GM19395 (cell line): Measurements from ENCODE around the gene PTPRD.

Source experiments
- ATAC-seq: cut with Tn5 transposase; IDR thresholded peaks from one replicate; pipeline ENCODE4 v1.9.1; 2021; ENCODE audit warnings: mild to moderate bottlenecking, moderate library complexity; ENCODE audit not compliant: unreplicated experiment

Gene PTPRD

DNA sequence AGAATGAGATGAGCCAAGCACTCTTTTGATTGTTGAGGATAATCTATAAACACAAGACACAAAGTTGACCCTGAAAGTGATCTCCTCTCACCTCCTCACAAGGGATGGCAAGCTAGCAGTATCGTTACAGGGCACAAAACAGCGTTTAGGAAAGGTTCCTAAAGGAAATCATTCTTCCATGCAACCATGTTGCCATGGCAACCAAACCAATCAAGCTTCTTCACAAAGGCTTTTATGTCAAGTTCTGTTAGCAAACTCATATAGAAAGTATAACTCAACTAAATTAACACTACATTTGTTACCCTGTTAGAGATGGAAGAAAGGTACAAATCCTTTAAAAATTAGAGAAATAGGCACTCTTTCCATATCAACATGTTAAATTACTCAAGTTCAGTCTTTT is 1796.4 kb downstream of the PTPRD start:
- ATAC-seq: no peak

DNA sequence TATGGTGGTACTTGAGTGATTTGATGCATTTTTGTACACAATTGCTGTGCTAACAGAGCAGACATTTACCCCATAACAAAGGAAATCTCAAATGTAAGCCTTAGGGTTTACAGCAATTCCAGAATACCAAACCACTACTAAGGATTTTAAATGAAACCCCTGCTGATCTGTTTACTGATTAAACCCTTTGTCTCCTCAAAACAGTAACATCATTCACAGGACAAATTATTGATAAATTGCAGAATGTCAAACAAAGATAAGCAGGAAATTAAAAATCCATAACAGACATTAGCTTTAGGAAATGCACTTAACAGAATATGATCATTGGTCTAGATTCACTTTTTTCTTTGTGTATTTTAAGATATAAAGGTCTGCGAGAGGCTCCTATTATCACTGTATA is 1796.9 kb downstream of the PTPRD start:
- ATAC-seq: no peak

DNA sequence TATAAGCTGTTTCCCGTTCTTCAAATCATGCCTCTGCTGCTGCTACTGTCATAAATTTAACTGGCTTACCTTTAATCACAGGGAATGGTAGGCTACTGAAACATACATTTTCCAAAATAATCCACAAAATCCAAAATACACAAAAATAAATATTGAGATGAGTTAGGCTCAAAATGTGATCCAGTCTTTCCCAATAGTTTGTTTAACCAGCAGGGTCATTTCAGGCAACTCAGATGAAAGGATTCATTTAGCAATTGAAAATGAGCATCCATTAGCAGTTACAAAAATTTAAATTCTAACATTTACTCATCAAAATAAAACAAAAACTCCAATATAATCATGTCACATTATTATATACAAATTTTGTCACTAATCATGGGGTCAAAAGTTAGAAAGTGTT is 1797.6 kb downstream of the PTPRD start:
- ATAC-seq: no peak

DNA sequence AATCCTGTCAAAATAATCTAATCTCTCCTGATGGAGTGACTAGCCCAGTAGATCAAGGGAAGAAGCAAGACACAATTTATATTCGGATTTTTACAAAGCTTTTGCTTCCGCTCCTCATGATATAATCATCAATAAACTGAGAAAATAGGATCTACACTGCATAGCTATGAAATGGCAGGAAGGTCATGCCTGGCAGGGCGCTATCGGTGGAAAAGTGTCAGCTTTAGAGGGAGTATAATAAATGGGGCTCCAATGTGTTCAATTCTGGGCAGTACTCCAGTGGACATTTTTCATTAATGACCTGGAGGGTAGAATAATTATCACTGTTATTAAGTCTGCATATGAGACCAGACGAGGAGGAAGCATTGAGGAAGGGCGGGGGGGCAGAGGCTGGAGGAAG is 1799.9 kb downstream of the PTPRD start:
- no peak for ATAC-seq

DNA sequence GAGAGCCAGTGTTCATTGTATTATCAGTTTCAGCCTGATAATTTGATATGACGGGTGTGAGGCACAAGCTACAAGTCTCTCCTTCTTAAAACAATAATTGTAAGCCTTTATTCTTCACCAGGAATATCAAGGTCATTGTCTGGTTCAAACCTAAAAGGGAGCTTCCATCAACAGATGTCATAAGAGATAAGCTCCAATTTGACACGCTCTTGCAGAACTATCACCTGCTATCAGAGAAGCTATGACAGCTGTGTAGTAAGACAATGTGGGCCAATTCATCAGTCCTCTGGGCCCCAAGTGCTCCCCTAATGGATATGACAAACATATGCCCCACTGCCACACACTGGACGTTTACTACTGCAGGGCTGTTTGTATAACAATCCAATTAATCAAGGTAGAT is 1803.1 kb downstream of the PTPRD start:
- no peak for ATAC-seq

DNA sequence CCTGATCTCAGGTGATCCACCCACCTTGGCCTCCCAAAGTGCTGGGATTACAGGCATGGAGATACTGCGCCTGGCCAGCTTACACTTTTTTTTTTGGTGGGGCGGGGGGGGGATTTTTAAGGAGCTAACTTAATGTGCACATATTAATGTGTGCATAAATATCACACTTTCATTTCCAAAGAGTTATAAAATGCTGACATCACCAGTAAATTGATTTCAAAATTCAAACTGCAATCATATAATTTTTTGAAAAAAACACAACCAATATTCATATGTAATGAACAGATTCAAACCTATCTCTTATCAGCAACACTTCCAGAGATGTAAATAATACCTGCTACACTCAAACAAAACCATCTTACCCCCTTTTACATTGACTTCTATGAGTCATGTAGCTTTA is 1806.7 kb downstream of the PTPRD start:
- ATAC-seq: no peak

DNA sequence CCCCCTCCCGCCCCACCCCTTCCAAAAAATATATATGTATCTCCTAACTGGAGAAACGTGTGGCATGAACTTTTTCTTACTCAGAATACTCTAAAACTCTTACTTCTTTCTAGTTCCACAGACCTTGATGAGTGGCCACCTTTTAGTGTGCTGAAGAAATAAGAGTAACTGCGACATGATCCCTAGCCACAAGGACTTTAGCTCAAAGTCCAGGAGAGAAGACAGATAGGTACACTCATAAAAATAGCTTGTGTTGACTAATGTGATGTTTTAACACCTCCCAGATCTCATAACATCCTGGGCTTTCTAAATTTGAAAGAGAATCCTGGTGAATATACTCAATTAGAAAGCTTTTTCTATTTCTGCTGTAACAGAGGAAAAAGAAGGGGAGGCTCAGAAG is 1808.2 kb downstream of the PTPRD start:
- ATAC-seq: no peak

DNA sequence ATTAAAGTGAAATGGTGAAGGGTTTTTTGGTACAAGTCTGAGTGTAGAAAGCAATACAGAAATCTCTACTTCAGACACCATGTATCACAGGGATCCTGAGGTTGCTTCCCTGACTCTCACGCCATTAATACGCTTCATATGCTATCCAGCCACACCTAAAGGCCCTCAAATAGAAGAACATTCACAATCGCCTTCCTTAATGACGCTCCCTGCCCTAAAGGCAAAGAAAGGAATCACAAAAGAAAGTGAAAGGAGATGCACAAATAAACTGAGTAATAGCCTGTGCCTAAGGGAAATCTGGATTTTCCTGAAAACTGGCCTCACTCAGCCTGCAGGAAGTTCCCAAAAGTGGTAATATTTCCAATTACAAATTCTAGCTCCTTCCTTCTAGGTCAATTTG is 1810.6 kb downstream of the PTPRD start:
- ATAC-seq: no peak

DNA sequence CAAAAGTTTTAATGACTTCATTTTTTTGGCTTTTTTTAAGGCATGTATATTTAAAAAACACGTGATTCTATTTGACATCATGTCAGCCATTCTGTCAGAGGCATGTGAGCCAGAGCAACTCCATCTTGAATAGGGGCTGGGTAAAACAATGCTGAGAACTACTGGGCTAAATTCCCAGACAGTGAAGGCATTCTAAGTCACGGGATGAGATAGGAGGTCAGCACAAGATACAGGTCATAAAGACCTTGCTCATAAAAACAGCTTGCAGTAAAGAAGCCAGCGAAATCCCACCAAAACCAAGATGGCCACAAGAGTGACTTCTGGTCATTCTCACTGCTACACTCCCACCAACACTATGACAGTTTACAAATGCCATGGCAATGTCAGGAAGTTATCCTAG is 1812.6 kb downstream of the PTPRD start:
- no peak for ATAC-seq

DNA sequence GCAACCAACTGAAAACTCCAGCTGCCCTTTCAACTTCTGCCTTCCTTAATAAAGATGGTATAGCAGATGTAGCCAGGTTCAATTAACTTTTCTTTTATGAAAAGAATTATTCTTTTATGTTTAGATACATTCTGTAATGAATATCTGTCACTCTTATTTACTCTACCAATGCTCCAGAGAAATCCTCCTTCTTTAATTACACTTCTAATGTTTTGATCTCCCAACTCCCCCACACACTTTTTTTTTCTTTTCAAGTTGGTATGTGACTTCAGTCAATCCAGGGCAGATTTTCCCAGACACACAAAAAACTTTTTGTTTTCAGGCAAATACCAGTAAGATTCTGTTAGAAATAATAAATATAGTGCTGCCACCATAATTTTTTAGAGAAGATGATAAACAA is 1813.2 kb downstream of the PTPRD start:
- ATAC-seq: no peak

DNA sequence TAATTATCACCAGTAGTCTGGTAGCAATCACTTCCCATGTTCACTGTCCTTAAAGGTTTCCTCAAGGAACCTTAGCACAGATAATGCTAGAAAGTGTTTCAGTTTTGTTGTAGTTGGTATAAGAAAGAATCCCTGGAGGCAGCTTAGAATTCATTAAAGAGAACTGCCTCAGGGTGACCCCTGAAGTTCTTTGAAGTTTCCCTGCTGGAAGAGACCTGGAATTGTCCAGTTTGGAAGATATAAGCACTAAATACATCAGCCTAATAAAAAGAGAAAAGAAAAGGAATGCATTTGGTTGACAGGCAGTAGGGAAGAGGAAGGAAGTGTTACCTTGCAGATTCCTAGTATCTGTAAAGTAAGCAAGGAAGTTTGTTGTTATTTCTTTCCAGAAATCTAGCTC is 1813.6 kb downstream of the PTPRD start:
- ATAC-seq: no peak

DNA sequence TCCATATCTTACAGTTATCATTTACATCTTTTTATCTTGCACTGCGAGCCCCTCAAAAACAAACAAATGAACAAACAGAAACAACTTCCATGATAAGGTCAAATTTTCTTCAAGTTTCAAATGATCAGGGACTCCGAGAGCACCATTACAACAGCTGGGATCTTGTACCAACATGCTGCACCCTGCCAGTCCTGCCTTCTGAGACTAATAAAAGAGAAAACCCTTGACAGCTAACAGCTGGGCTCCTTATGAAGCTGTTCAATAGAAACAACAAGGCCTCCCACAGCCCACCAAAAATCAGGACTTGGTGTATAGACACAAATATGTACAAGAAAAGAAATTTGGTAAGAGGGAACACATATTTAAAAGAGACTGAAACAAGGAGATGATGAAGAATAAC is 1828.0 kb downstream of the PTPRD start:
- no peak for ATAC-seq

DNA sequence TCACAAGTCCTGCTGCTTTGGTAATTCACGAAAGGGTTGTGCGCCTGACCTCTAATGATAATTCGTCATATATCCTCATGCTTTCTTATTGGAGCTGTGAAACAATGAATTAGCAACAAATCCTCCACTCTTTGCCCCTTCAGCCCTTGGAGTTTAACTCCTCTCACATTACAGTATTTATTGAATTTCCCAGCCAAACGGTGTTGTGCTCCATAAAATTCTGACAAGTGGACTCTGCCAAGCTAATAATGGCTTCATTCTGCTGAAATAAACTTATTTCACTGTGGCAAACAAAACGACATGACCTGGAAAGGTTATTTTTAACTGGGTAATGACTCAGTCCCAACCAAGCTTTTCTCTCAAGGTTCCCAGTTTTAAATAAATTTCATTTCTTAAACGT is 1828.9 kb downstream of the PTPRD start:
- ATAC-seq: no peak

DNA sequence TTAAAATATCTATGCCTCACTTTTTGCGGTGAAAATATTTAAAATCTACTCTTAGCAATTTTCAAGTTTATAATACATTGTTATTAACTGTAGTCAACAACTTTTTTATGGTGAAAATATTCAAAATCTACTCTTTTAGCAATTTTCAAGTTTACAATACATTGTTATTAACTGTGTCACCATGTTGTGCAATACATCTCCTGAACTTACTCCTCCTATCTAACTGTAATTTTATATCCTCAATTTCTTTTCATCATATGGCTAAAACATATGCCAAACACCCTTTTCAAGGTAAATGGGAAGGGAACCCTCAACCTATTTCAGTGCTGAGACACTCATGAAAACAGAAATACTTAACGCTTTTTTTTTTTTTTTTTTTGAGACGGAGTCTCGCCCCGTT is 1830.6 kb downstream of the PTPRD start:
- no peak for ATAC-seq

DNA sequence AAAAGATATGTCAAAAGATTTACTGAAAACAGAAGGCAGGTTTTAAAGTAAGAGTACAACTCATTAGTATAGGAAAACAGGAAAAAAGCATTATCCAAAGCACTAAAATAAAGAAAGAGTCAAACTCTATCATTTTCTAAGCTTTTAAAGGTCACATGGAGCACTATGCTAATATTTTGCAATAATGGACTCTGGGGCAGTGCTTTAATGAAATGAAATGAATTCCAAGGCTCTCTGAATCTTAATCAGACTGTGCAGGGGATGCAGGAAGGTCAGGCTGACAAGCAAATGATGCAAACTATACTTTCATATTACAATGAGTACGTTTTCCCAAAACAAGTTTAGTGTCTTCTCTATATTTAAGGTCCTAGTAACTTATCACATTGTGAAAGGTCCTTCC is 1831.3 kb downstream of the PTPRD start:
- no peak for ATAC-seq

DNA sequence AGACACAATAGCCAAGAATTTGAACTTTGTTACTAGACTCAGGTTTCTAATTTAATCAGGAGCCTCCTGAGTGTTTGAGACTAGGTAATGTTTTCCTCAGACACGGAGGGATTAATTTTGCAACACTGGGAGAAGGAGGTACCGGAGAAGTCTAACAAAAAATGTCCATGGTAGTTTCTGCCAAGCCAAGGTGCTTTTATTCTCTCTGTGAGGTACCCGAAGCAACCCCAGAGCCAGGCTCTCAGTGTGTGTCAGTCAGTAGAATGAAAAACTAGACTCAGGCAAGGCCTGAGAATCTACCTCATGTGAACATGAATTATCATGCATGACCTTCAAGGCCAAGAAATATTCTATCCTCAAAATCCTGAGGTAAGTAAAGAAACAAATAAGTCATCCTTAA is 1832.4 kb downstream of the PTPRD start:
- no peak for ATAC-seq

DNA sequence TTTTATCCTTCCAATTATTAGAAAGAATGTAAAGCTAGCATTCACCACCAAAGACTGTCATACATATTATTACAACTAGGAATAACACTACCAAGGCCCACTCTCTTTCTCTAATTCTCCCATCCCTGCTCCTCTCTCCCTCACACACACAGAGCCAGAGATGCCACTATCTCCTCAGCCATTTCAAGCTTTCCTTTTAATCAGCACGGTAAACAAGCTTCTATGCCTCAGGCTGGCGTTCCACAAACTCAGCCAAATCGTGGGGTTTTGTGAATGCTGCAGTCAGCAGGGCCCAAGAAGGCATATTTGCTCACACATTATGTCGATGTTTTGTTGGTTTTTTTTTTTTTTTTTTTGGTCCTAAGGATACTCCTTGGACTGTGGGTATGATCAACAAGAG is 1833.3 kb downstream of the PTPRD start:
- ATAC-seq: no peak

DNA sequence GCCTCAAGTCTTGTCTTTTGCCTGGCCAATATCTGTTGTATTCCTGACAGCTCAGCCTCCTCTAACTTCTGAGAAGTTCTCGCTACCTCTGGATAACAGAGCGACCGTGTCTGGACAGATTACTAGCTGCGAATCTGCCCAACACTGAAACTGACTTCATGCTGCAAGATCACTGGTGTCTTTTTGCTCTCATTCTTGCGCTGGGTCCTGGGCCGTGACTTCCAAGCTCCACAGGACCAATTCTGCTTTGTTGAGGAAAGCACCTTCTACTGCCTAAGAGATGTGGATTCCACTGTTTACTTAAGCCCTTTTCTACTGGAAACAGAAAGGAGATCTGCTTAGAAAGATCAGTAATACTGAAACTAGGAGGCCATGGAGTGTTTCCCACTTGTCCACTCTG is 1834.4 kb downstream of the PTPRD start:
- no peak for ATAC-seq

DNA sequence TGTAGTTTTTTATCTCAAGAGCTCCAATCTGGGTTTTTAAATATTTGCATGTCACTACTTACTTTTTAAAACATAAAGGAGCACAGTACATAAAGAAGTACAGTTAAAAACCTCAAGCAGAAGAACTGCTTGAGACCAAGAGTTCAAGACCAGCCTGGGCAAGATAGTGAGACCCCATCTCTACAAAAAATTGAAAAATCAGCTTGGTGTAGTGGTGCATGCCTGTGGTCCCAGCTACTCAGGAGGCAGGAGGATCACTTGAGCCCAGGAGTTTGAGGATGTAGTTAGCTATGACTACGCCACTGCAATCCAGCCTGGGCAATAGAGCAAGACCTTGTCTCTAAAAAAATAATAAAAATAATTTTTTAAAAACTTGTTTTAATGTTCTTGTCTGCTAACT is 1840.5 kb downstream of the PTPRD start:
- ATAC-seq: no peak

DNA sequence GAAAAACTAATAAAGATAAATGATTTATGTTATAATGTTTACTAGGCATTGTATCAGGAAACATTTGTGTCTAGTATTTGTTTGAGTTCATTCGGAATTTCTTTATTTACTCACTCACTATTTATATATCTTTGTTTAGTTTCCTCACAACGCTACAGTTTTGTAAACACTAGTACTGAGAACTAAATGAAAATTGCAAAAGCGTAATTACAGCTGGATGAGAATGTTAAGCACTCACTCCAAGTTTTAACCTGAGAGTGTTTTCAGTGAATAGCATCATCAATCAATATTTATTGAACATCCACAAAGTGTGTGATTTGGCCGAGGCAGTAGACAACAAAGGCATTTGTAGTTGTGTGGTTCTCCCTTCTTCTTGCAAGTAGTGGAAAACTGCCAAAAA is 1843.6 kb downstream of the PTPRD start:
- ATAC-seq: no peak

DNA sequence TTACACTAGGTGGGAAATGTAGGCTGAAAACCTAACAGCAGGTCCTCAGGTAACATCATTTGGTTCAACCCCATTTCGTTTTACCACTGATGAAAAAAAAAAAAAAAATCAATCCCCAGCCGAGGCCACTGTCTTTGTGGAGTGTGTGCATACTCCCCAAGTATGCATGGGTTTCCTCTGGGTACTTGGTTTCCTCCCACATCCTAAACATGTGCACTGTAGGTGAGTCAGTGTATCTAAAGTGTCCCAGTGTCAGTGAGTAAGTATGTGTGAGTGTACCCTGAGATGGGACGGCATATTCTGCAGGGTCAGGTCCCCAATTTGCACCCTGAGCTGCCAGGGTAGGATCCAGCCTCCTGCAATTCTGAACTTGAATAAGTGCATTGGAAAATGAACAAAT is 1846.7 kb downstream of the PTPRD start:
- ATAC-seq: no peak

DNA sequence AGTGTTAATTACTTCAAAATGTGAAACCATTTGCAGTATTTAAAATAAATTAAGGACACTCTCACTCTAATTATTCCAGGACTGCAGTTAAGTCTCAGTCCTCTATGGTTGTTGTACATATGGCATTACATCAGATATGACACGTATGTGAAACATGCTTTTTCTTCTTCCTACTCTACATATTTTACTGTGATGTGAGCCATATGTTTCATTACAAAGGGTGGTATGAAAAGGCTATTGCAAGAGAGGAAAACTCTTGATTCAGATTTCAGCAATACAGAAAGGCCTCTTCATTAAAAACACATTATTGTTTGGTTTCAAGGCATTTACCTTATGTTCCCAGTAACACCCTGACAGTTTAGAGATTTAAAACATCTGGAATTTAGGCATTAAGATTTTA is 1848.8 kb downstream of the PTPRD start:
- ATAC-seq: no peak

DNA sequence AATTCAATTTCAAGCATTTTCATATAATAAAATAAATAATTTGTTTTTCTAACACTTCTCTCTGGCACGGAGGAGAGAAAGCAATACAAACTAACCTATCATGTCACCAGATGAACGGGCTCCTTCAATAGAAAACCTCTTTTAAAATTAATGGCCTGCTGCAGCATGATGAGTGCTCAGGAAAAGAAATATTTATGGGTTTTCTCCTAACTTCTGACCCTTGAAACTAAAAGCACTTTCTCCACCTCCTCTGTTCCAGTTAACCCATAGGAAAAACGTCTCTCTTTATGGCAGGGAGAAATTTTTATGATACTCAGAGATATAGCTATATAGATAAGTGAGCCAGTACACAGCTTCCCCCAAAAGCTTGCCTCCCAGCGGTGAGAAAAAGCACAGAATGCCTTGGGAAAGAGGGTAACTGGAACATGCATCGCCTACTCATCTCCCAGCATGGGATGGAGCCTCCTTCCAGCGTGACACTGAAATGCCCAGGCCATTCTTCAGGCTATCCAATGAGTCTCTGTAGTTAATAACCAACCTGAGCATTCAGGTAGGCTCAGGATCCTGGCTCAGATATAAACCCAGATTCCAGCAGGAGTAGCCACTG is 1850.2 kb downstream of the PTPRD start:
- no peak for ATAC-seq
